MCF 10A (cell line): ENCODE measurements around the gene KCNC3. TPM values are rescaled to one million over a fixed set of nuclear protein-coding genes. Genes with fewer than 3 reads are reported as not detected.

ENCODE experiments used
- BruUV-seq: library from RNA; stranded (reverse); fragments of 400-500 nt; replicated peaks from 2 replicates; lab custom pipeline; 2021; lab: Mats Ljungman, UMichigan
- CTCF ChIA-PET: fragments of 300-600 bp; sonication (Branson Sonifier 250); formaldehyde crosslinking; extraction: SDS; loops from one replicate; lab custom pipeline; 2021; ENCODE audit warnings: antibody characterized with exemption, inconsistent platforms; lab: Yijun Ruan, JAX
- POLR2A ChIA-PET: fragments of 300-600, 350-650 bp; sonication (Branson Sonifier 250); formaldehyde crosslinking; extraction: SDS; loops from one replicate; lab custom pipeline; 2020; ENCODE audit warnings: antibody characterized with exemption, inconsistent platforms; lab: Yijun Ruan, JAX
- DNase-seq: peaks from one replicate; pipeline ENCODE4 v3.0.0-alpha.2; 2018; ENCODE audit not compliant: unreplicated experiment
- H3K27ac Mint-ChIP-seq: one replicate; pipeline ENCODE4 v1.8.0; 2022; ENCODE audit warnings: mild to moderate bottlenecking, low read depth, mixed read lengths; ENCODE audit not compliant: unreplicated experiment
- H3K27me3 Mint-ChIP-seq: one replicate; pipeline ENCODE4 v1.8.0; 2022; ENCODE audit warnings: mixed read lengths; ENCODE audit not compliant: insufficient read depth, unreplicated experiment
- H3K36me3 Mint-ChIP-seq: one replicate; pipeline ENCODE4 v1.8.0; 2022; ENCODE audit warnings: mild to moderate bottlenecking, moderate library complexity, mixed read lengths; ENCODE audit not compliant: insufficient read depth, unreplicated experiment
- H3K4me1 Mint-ChIP-seq: one replicate; pipeline ENCODE4 v1.8.0; 2022; ENCODE audit warnings: mixed read lengths; ENCODE audit not compliant: insufficient read depth, unreplicated experiment
- H3K4me3 Mint-ChIP-seq: one replicate; pipeline ENCODE4 v1.8.0; 2022; ENCODE audit warnings: mild to moderate bottlenecking, moderate library complexity, mixed read lengths; ENCODE audit not compliant: unreplicated experiment
- H3K9me3 Mint-ChIP-seq: one replicate; pipeline ENCODE4 v1.8.0; 2022; ENCODE audit warnings: mixed read lengths; ENCODE audit not compliant: unreplicated experiment
- intact Hi-C: fragments of 100-400 bp; cut with micrococcal nuclease; formaldehyde crosslinking; loops from 2 replicates; pipeline ENCODE4 v1.14.1; 2022
- total RNA-seq: library from RNA; stranded (reverse); gene quantifications from 2 replicates; pipeline ENCODE4 v1.2.3, GENCODE V29; 2022
- TF ChIP-seq, protein P1 (sequence below): fragments of 200-600 bp; IDR thresholded peaks from one replicate; pipeline ENCODE4 v1.8.0; 2022; ENCODE audit warnings: antibody characterized with exemption, mild to moderate bottlenecking; ENCODE audit not compliant: unreplicated experiment

Gene KCNC3
- total RNA-seq, 1 experiment from 2014 or later = not detected

- peaks cover 54% of the 10 kb centered on the region for H3K27me3 Mint-ChIP-seq
- POLR2A ChIA-PET = no interaction called here
- H3K4me3 Mint-ChIP-seq = no peak overlapping the region
- H3K4me1 Mint-ChIP-seq = no peaks in the 10 kb centered on the region
- peaks cover 33% of the 10 kb centered on the region for H3K9me3 Mint-ChIP-seq
- DNase-seq = no peak
- TF ChIP-seq, protein P1, sequence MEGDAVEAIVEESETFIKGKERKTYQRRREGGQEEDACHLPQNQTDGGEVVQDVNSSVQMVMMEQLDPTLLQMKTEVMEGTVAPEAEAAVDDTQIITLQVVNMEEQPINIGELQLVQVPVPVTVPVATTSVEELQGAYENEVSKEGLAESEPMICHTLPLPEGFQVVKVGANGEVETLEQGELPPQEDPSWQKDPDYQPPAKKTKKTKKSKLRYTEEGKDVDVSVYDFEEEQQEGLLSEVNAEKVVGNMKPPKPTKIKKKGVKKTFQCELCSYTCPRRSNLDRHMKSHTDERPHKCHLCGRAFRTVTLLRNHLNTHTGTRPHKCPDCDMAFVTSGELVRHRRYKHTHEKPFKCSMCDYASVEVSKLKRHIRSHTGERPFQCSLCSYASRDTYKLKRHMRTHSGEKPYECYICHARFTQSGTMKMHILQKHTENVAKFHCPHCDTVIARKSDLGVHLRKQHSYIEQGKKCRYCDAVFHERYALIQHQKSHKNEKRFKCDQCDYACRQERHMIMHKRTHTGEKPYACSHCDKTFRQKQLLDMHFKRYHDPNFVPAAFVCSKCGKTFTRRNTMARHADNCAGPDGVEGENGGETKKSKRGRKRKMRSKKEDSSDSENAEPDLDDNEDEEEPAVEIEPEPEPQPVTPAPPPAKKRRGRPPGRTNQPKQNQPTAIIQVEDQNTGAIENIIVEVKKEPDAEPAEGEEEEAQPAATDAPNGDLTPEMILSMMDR = no peak
- BruUV-seq = no TSS peak
- intact Hi-C loops = no loop called here
- no peaks in the 10 kb centered on the region for H3K36me3 Mint-ChIP-seq
- CTCF ChIA-PET = interaction anchor here (0.7 kb wide), 1 partner anchor 597 kb away, joined by 3 read pairs; no protein-coding TSS in a partner anchor
- no peak overlapping the region for H3K27ac Mint-ChIP-seq
Observed at GRCh38 chr19:50328224-50328872, 829 bp downstream of the KCNC3 start.

DNA sequence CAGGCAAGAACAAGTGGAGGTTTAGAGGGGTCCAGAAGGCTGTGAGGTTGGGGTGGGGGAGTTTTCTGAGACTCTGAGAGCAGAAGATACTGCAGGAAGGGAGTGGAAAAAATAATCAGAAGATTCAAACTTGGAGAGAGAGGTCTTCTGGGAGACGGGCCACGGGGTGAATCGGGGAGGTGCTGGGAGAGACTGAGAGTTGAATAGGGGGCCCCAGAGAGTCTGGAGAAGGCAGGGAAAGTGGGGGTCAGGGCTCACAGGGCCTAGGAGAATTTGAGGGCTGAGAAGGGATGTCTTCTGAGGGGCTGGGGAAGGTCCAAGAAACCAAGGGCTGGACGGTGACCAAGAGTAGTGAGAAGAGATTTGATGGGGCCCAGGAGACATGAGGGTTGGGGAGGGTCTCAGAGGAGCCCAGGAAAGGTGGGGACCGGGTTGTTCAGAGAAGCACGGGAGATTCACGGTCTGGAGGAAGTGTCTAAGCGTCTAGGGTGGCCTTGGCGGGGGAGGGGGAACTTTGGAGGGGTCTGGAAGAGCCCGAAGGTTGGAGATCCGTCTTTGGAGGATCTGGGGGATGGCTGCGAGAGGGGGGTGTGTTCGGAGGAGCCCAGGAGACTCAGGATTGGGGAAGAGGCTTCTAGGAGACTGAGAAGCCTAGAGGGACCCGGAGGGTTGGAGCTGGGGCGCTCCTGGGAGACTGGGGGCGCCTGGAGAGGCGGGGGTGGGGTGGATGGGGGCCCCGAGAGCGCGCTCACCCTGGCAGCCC, 1.5 kb downstream of the KCNC3 start:
- Mint-ChIP-seq H3K9me3 (peaks cover 35% of the 10 kb centered on the region), H3K27me3 (peaks cover 52% of the 10 kb centered on the region), H3K4me3 (no peak overlapping the region), H3K36me3 (no peaks in the 10 kb centered on the region), H3K4me1 (no peaks in the 10 kb centered on the region), H3K27ac (no peak overlapping the region)
- CTCF ChIA-PET = interaction anchor here (0.7 kb wide), 1 partner anchor 19 kb away, joined by 4 read pairs; no protein-coding TSS in a partner anchor
- BruUV-seq = no TSS peak
- POLR2A ChIA-PET = no interaction called here
- intact Hi-C loops = no loop called here
- TF ChIP-seq, protein P1 = no peak
- no peak for DNase-seq

DNA sequence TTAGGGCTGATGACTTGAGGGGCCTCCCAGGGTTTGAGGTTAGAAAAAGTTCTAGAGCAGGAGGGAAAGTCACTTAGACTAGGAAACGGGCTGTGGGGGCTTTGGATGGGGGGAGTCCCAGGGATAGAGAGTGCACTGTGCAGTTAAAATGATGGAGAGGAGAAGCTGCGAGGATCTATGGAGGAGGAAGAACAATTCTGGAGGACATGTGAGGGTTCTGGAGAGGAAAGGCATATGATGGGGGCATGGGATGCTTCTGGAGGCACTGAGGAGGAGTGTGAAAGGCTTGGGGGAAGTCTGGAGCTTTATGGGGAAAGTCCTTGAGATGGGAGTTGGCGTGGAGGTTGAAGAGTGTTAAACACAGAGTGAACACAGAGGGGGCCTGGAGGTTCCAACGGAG, 2.2 kb downstream of the KCNC3 start:
- Mint-ChIP-seq H3K9me3 (peaks cover 41% of the 10 kb centered on the region), H3K36me3 (no peaks in the 10 kb centered on the region), H3K4me1 (no peaks in the 10 kb centered on the region), H3K27me3 (peaks cover 46% of the 10 kb centered on the region), H3K4me3 (no peak overlapping the region), H3K27ac (no peak overlapping the region)
- ChIA-PET POLR2A (no interaction called here), CTCF (interaction anchor here (0.7 kb wide), 1 partner anchor 20 kb away, joined by 4 read pairs; no protein-coding TSS in a partner anchor)
- no TSS peak for BruUV-seq
- no peak for DNase-seq
- intact Hi-C loops = no loop called here
- TF ChIP-seq, protein P1 = no peak

DNA sequence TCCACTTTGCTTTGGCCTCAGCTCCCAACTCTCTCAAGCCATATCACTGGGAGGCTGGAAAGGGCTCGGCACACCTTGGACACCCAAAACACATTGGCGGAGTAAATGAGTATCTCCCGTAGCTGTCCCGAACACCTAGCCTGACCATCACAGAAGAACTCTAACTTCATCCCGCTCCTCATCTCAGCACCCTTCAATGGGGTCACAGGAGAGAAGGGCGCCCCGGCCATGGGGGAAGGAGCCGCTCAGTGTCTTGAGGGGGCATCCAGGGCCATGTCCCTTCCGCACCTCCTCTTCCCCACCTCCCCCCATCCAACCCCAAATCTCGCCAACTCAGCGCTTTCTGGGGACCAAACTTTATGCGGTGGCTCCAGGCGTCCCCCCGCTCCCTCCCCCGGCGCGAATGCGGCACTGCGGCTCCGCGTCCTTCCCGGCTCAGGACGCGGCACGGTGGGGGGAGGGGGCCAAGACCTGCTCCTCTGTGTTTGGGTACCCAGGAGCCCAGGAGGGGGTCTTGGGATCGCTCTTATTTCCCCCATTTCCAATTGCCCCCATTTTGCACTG, 3.0 kb downstream of the KCNC3 start:
- Mint-ChIP-seq H3K9me3 (peaks cover 44% of the 10 kb centered on the region), H3K36me3 (no peaks in the 10 kb centered on the region), H3K27ac (no peak overlapping the region), H3K4me3 (no peak overlapping the region), H3K4me1 (no peaks in the 10 kb centered on the region), H3K27me3 (peaks cover 38% of the 10 kb centered on the region)
- DNase-seq = no peak
- no TSS peak for BruUV-seq
- ChIA-PET POLR2A (no interaction called here), CTCF (no interaction called here)
- intact Hi-C loops = no loop called here
- TF ChIP-seq, protein P1 = no peak
